Mammary epithelial cell (primary cell): ENCODE measurements around the gene SHISA7.

Experiments used
- CTCF ChIP-seq, 2 donors: IDR thresholded peaks in 1 of 2; conservative IDR thresholded peaks in 1 of 2; 2 replicates each; pipeline ENCODE4 v1.5.1; 2011 to 2012; ENCODE audit warnings: inconsistent platforms in 2 of 2, low read length in 2 of 2, mild to moderate bottlenecking in 2 of 2, control low read depth in 1 of 2, low read depth in 1 of 2; ENCODE audit not compliant: insufficient read depth in 1 of 2; ENCODE audit errors: extremely low read depth in 1 of 2
- EZH2 ChIP-seq: IDR thresholded peaks from 2 replicates; pipeline ENCODE4 v1.6.1; 2012; ENCODE audit warnings: low read length, inconsistent platforms, borderline replicate concordance

DNA sequence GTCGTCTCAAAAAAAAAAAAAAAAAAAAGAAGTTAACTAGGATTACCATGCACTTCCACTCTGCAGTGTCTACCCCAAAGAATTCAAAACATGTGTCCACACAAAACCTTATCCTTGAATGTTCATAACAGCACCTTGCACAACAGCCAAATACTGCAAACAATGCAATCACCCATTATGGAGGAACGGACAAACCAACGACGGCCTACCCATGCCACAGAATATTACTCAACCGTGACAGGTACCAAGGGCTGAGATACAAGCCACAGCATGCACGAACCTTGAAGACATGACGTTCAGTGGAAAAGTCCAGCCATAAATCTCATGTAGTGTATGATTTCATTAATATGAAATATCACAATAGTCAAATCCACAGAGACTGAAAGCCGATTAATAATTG, 3.0 kb upstream of the SHISA7 start:
- TF ChIP-seq CTCF (conservative IDR thresholded peaks at IDR 0.05 in 1 of 2, IDR thresholded peaks at IDR 0.05 in 1 of 2; ENCODE audit: extremely low read depth in 1 of 2, insufficient read depth in 1 of 2, low read depth in 1 of 2, low read length in 2 of 2) (no peak), EZH2 (no peak)
